IMR-90 (cell line): ENCODE results near the gene NOL4. TPM values are rescaled to one million over a fixed set of nuclear protein-coding genes. Genes with fewer than 3 reads are reported as not detected.

Source experiments
- ATAC-seq: fragments of 200-7000 bp; cut with Tn5 transposase; 2 replicates; pipeline ENCODE4 v1.9.1; 2020; ENCODE audit warnings: low read depth, mild to moderate bottlenecking, moderate library complexity
- BruUV-seq: library from RNA; stranded (reverse); fragments of 400-500 nt; replicated peaks from 2 replicates; lab custom pipeline; 2021; lab: Mats Ljungman, UMichigan
- CTCF ChIA-PET: fragments of 300-600 bp; formaldehyde crosslinking; extraction: SDS; loops from one replicate; lab custom pipeline; 2021; ENCODE audit warnings: antibody characterized with exemption; lab: Yijun Ruan, JAX
- POLR2A ChIA-PET: fragments of 300-600 bp; sonication (Branson Sonifier 250); formaldehyde crosslinking; loops from one replicate; lab custom pipeline; 2022; ENCODE audit warnings: antibody characterized with exemption; ENCODE audit not compliant: unreplicated experiment; lab: Charles Lee
- DNase-seq: peaks from one replicate; pipeline ENCODE4 v3.0.0; 2013
- H2AFZ ChIP-seq: replicated peaks from 2 replicates; pipeline ENCODE3; 2013; ENCODE audit warnings: low read length, mild to moderate bottlenecking; ENCODE audit not compliant: poor library complexity
- H2AK5ac ChIP-seq: 2 replicates; pipeline ENCODE4 v1.6.1; 2013; ENCODE audit warnings: low read depth, low read length, inconsistent platforms
- H2AK9ac ChIP-seq: replicated peaks from 2 replicates; pipeline ENCODE3; 2013; ENCODE audit warnings: mild to moderate bottlenecking, low read depth, low read length, moderate library complexity; ENCODE audit not compliant: poor library complexity
- H2BK120ac ChIP-seq: 2 replicates; pipeline ENCODE4 v1.6.1; 2013; ENCODE audit warnings: low read depth, low read length, inconsistent platforms
- H2BK15ac ChIP-seq: 3 replicates; pipeline ENCODE4 v1.6.1; 2013; ENCODE audit warnings: low read depth, low read length, inconsistent platforms
- H2BK20ac ChIP-seq: 2 replicates; pipeline ENCODE4 v1.6.1; 2013; ENCODE audit warnings: low read depth, mild to moderate bottlenecking, inconsistent platforms, low read length, moderate library complexity
- H2BK5ac ChIP-seq: 2 replicates; pipeline ENCODE4 v1.6.1; 2013; ENCODE audit warnings: mild to moderate bottlenecking, low read depth, low read length, inconsistent platforms; ENCODE audit not compliant: poor library complexity, severe bottlenecking
- H3K14ac ChIP-seq: replicated peaks from 2 replicates; pipeline ENCODE4 v1.6.1; 2013; ENCODE audit warnings: low read depth, low read length, inconsistent platforms
- H3K18ac ChIP-seq: 2 replicates; pipeline ENCODE4 v1.6.1; 2013; ENCODE audit warnings: low read depth, low read length, control low read depth
- H3K23ac ChIP-seq: 2 replicates; pipeline ENCODE4 v1.6.1; 2013; ENCODE audit warnings: low read depth, low read length, inconsistent platforms
- H3K27ac ChIP-seq: 2 replicates; pipeline ENCODE4 v1.5.1; 2013; ENCODE audit warnings: mild to moderate bottlenecking, control low read depth, low read length; ENCODE audit not compliant: insufficient read depth
- H3K27me3 ChIP-seq: 2 replicates; pipeline ENCODE4 v1.6.1; 2013; ENCODE audit warnings: low read length; ENCODE audit not compliant: control insufficient read depth, insufficient read depth
- H3K36me3 ChIP-seq: 2 replicates; pipeline ENCODE4 v1.6.1; 2013; ENCODE audit warnings: low read length, mixed read lengths; ENCODE audit not compliant: control insufficient read depth, insufficient read depth
- H3K4ac ChIP-seq: 2 replicates; pipeline ENCODE4 v1.6.1; 2013; ENCODE audit warnings: low read depth, low read length, inconsistent platforms
- H3K4me1 ChIP-seq: 2 replicates; pipeline ENCODE4 v1.6.1; 2013; ENCODE audit warnings: low read length, mixed read lengths; ENCODE audit not compliant: control insufficient read depth, insufficient read depth
- H3K4me2 ChIP-seq: 2 replicates; pipeline ENCODE4 v1.6.1; 2013; ENCODE audit warnings: low read depth, mild to moderate bottlenecking, control low read depth, low read length, moderate library complexity
- H3K4me3 ChIP-seq: 2 replicates; pipeline ENCODE4 v1.5.1; 2013; ENCODE audit warnings: low read depth, mild to moderate bottlenecking, control low read depth, low read length, moderate library complexity; ENCODE audit not compliant: insufficient read depth
- H3K56ac ChIP-seq: 2 replicates; pipeline ENCODE4 v1.6.1; 2013; ENCODE audit warnings: low read length, inconsistent platforms; ENCODE audit not compliant: insufficient read depth; ENCODE audit errors: extremely low read depth
- H3K79me1 ChIP-seq, 2 experiments: 2 replicates each; pipeline ENCODE4 v1.6.1; 2013; ENCODE audit warnings: low read length in 2 of 2, inconsistent platforms in 1 of 2, low read depth in 1 of 2
- H3K9ac ChIP-seq: 2 replicates; pipeline ENCODE4 v1.6.1; 2013; ENCODE audit warnings: low read depth, low read length, control low read depth
- H3K9me1 ChIP-seq: 2 replicates; pipeline ENCODE4 v1.6.1; 2013; ENCODE audit warnings: low read length, inconsistent platforms; ENCODE audit not compliant: insufficient read depth
- H3K9me3 ChIP-seq: 2 replicates; pipeline ENCODE4 v1.6.1; 2013; ENCODE audit warnings: low read length; ENCODE audit not compliant: control insufficient read depth, insufficient read depth
- H4K20me1 ChIP-seq: 2 replicates; pipeline ENCODE4 v1.6.1; 2013; ENCODE audit warnings: low read length, inconsistent platforms; ENCODE audit not compliant: insufficient read depth
- H4K5ac ChIP-seq: 2 replicates; pipeline ENCODE4 v1.6.1; 2013; ENCODE audit warnings: mild to moderate bottlenecking, low read depth, low read length, control low read depth
- H4K8ac ChIP-seq, 2 experiments: 2 replicates each; pipeline ENCODE4 v1.6.1; 2013; ENCODE audit warnings: low read depth in 2 of 2, low read length in 2 of 2, control low read depth in 1 of 2, inconsistent platforms in 1 of 2
- H4K91ac ChIP-seq: 2 replicates; pipeline ENCODE4 v1.6.1; 2013; ENCODE audit warnings: low read depth, low read length, inconsistent platforms; ENCODE audit not compliant: insufficient read depth
- BHLHE40 ChIP-seq: fragments of 150-350 bp; IDR thresholded peaks from 2 replicates; pipeline ENCODE4 v1.6.1; 2016; ENCODE audit warnings: mild to moderate bottlenecking, low read depth, low read length
- CTCF ChIP-seq: conservative IDR thresholded peaks from 2 replicates; pipeline ENCODE4 v1.5.1; 2012; ENCODE audit warnings: mild to moderate bottlenecking, low read depth, low read length, improper control_type of control experiment
- FOS ChIP-seq: fragments of 150-350 bp; IDR thresholded peaks from 2 replicates; pipeline ENCODE4 v1.6.1; 2016; ENCODE audit warnings: low read depth, low read length
- MAFK ChIP-seq: IDR thresholded peaks from 2 replicates; pipeline ENCODE4 v1.6.1; 2012; ENCODE audit warnings: low read depth, low read length, improper control_type of control experiment
- WGBS, 2 experiments: methylation state at CpG; one replicate each; pipeline versions ENCODE4 v1.1.5 to v1.1.7; 2013; ENCODE audit warnings: missing lambda C conversion rate in 2 of 2; ENCODE audit not compliant: insufficient read length in 1 of 2; ENCODE audit errors: extremely low coverage in 2 of 2; 5-methylcytosine and 5-hydroxymethylcytosine counted together
- dilution Hi-C: fragments of 300-500 bp; cut with HindIII; formaldehyde crosslinking; loops from one replicate; pipeline ENCODE4 v1.14.3; 2018; ENCODE audit warnings: low sequenced_read_pairs; ENCODE audit not compliant: unreplicated experiment
- in situ Hi-C: fragments of 300-500 bp; cut with MboI; formaldehyde crosslinking; loops from 3 replicates; pipeline ENCODE4 v1.14.3; 2019; ENCODE audit warnings: low sequenced_read_pairs, inconsistent platforms, mixed read lengths
- intact Hi-C: fragments of 100-400 bp; cut with micrococcal nuclease; formaldehyde crosslinking; loops from 2 replicates; pipeline ENCODE4 v1.10.0; 2022
- polyA plus RNA-seq, 3 experiments: library from polyadenylated mRNA; depleted of rRNA; stranded (reverse); fragments of >200 nt; gene quantifications; 2 replicates each; pipeline ENCODE4 v1.2.3, GENCODE V29; 2012; ENCODE audit warnings: low replicate concordance in 1 of 3
- total RNA-seq: library from RNA; depleted of rRNA; stranded (reverse); fragments of >200 nt; gene quantifications from 2 replicates; pipeline ENCODE4 v1.2.3, GENCODE V29; 2012

The NOL4 gene
- total and polyA plus RNA-seq, 2 of the 4 experiments (the other 2 are of a cell fraction) = not detected

GRCh38 chr18:34212511-34212910 is 12.2 kb downstream of the NOL4 start:
- Histone ChIP-seq H3K36me3 (no peaks in the 10 kb centered on the region), H3K18ac (no peak overlapping the region), H3K9ac (no peak overlapping the region), H2AK5ac (no peak overlapping the region), H3K4me1 (no peaks in the 10 kb centered on the region), H3K27ac (no peak overlapping the region), H3K79me1 (no peaks in the 10 kb centered on the region), H3K56ac (no peak overlapping the region), H2BK15ac (no peak overlapping the region), H3K4me3 (no peak overlapping the region), H3K4ac (no peak overlapping the region), H2BK120ac (no peak overlapping the region), H3K9me3 (no peaks in the 10 kb centered on the region), H4K91ac (no peak overlapping the region), H2AFZ (no peak overlapping the region), H2BK20ac (no peak overlapping the region), H4K8ac (no peak overlapping the region), H3K27me3 (no peaks in the 10 kb centered on the region), H4K5ac (no peak overlapping the region), H2BK5ac (no peak overlapping the region), H3K4me2 (no peak overlapping the region), H3K14ac (no peak overlapping the region), H3K23ac (no peak overlapping the region), H3K9me1 (no peaks in the 10 kb centered on the region), H2AK9ac (no peak overlapping the region), H4K20me1 (no peaks in the 10 kb centered on the region)
- ATAC-seq = no peak
- in situ Hi-C loops = no loop called here
- ChIA-PET CTCF (no interaction called here), POLR2A (no interaction called here)
- intact Hi-C loops = no loop called here
- DNase-seq = no peak
- dilution Hi-C loops = no loop called here
- BruUV-seq = no TSS peak
- no peak for TF ChIP-seq MAFK
- TF ChIP-seq CTCF = no peak
- TF ChIP-seq BHLHE40 = no peak
- no peak for TF ChIP-seq FOS
- WGBS, 2 experiments = no CpG with 5 or more reads among the region's 1 CpG
